Smooth muscle cell (in vitro differentiated cells): ENCODE results near the gene PLXNA2. TPM values are rescaled to one million over a fixed set of nuclear protein-coding genes. Genes with fewer than 3 reads are reported as not detected.

Experiments used
- DNase-seq: peaks from one replicate; lab custom pipeline; 2025; ENCODE audit not compliant: unreplicated experiment; lab: John Stamatoyannopoulos, UW
- H2AFZ ChIP-seq: fragments of 200-600 bp; sonication (generic); 2 replicates; pipeline ENCODE4 v1.6.0; 2016; ENCODE audit warnings: antibody characterized with exemption, low read depth, mild to moderate bottlenecking
- H3F3A ChIP-seq: fragments of 200-600 bp; sonication (generic); 2 replicates; pipeline ENCODE4 v1.6.0; 2017; ENCODE audit warnings: antibody characterized with exemption, low read depth
- H3K27ac ChIP-seq: fragments of 200-600 bp; sonication (generic); 2 replicates; pipeline ENCODE4 v1.5.1; 2016; ENCODE audit warnings: low read depth, mild to moderate bottlenecking
- H3K27me3 ChIP-seq: fragments of 200-600 bp; sonication (generic); 2 replicates; pipeline ENCODE4 v1.6.1; 2016; ENCODE audit warnings: low read depth, mild to moderate bottlenecking
- H3K36me3 ChIP-seq: fragments of 200-600 bp; sonication (generic); 2 replicates; pipeline ENCODE4 v1.5.1; 2016; ENCODE audit warnings: low read depth
- H3K4me1 ChIP-seq: fragments of 200-600 bp; sonication (generic); 2 replicates; pipeline ENCODE4 v1.5.1; 2016; ENCODE audit warnings: low read depth
- H3K4me2 ChIP-seq: fragments of 200-600 bp; sonication (generic); 2 replicates; pipeline ENCODE4 v1.6.0; 2016; ENCODE audit warnings: mild to moderate bottlenecking
- H3K4me3 ChIP-seq: fragments of 200-600 bp; sonication (generic); 2 replicates; pipeline ENCODE4 v1.5.1; 2016; ENCODE audit warnings: mild to moderate bottlenecking
- H3K79me2 ChIP-seq: fragments of 200-600 bp; sonication (generic); 2 replicates; pipeline ENCODE4 v1.6.0; 2016; ENCODE audit warnings: low read depth, mild to moderate bottlenecking
- H3K9ac ChIP-seq: fragments of 200-600 bp; sonication (generic); 2 replicates; pipeline ENCODE4 v1.6.0; 2016; ENCODE audit warnings: low read depth
- H3K9me3 ChIP-seq: fragments of 200-600 bp; sonication (generic); replicated peaks from 2 replicates; pipeline ENCODE4 v1.5.1; 2016; ENCODE audit warnings: low read depth
- H4K20me1 ChIP-seq: fragments of 200-600 bp; sonication (generic); 2 replicates; pipeline ENCODE4 v1.6.0; 2016; ENCODE audit warnings: low read depth
- CTCF ChIP-seq: fragments of 200-600 bp; sonication (generic); IDR thresholded peaks from 2 replicates; pipeline ENCODE4 v1.5.1; 2017; ENCODE audit warnings: borderline replicate concordance, mild to moderate bottlenecking, antibody characterized with exemption; ENCODE audit not compliant: insufficient read depth, poor library complexity, severe bottlenecking
- WGBS: methylation state at CpG from one replicate; pipeline ENCODE4 v1.1.7; 2016; ENCODE audit warnings: low lambda C conversion rate; 5-methylcytosine and 5-hydroxymethylcytosine counted together
- polyA plus RNA-seq: library from polyadenylated mRNA; unstranded; fragments of >200 nt; fragmentation: Nextera tagmentation; extraction: Ambion mirVana; gene quantifications from 2 replicates; pipeline ENCODE4 v1.2.1, GENCODE V29; 2016
- total RNA-seq: library from RNA; depleted of rRNA; stranded (reverse); fragments of >200 nt; gene quantifications from 2 replicates; pipeline ENCODE4 v1.2.3, GENCODE V29; 2014

The PLXNA2 gene
- total and polyA plus RNA-seq, 2 experiments from 2014 or later = 8.2 to 8.7 TPM

GRCh38 chr1:208245185-208245705, 1.1 kb upstream of the PLXNA2 start:
- Histone ChIP-seq H3F3A (peaks cover 7% of the 10 kb centered on the region), H3K9ac (no peak overlapping the region), H4K20me1 (peaks cover 27% of the 10 kb centered on the region), H3K4me2 (peak overlapping the region; percentile 100), H3K36me3 (no peaks in the 10 kb centered on the region), H3K4me1 (peaks cover 29% of the 10 kb centered on the region), H2AFZ (no peak overlapping the region), H3K79me2 (peaks cover 27% of the 10 kb centered on the region), H3K9me3 (no peaks in the 10 kb centered on the region), H3K4me3 (peak overlapping the region; percentile 97), H3K27ac (peak overlapping the region; percentile 6), H3K27me3 (no peaks in the 10 kb centered on the region)
- 13% methylated on average over 22 of the region's 22 CpGs for WGBS
- peak; percentile 53 for DNase-seq
- TF ChIP-seq CTCF = peak; percentile 77

DNA sequence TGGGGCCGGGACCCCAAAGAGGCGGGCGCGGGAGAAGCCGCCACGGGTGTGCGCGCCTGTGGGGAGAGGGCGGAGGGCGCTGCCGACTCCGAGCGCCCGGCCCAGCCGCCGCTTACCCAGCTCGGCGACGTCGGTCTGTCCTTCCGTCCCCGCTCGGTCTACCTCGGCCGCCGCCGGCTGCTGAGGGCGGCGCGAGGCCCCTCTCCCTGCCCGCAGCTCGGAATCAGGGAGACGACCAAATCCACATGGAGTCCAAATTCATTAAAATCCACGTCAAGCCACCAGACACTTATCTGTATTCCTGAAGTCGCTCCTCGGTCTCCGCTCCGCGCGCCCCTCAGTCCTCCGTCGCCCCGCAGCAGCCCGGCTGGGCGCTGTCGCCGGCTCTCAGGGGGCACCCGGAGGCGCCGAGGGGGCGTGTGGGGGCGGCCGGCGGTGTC, 637 bp downstream of the PLXNA2 start:
- Histone ChIP-seq H2AFZ (peak overlapping the region; percentile 95), H3K4me1 (peaks cover 40% of the 10 kb centered on the region), H3K79me2 (peaks cover 29% of the 10 kb centered on the region), H3F3A (peaks cover 9% of the 10 kb centered on the region), H3K9me3 (no peaks in the 10 kb centered on the region), H3K4me3 (peak overlapping the region; percentile 97), H4K20me1 (peaks cover 37% of the 10 kb centered on the region), H3K36me3 (no peaks in the 10 kb centered on the region), H3K9ac (peak overlapping the region; percentile 77), H3K27me3 (no peaks in the 10 kb centered on the region), H3K27ac (peak overlapping the region; percentile 55), H3K4me2 (peak overlapping the region; percentile 100)
- 1% methylated on average over 45 of the region's 54 CpGs for WGBS
- no peak for TF ChIP-seq CTCF
- no peak for DNase-seq

DNA sequence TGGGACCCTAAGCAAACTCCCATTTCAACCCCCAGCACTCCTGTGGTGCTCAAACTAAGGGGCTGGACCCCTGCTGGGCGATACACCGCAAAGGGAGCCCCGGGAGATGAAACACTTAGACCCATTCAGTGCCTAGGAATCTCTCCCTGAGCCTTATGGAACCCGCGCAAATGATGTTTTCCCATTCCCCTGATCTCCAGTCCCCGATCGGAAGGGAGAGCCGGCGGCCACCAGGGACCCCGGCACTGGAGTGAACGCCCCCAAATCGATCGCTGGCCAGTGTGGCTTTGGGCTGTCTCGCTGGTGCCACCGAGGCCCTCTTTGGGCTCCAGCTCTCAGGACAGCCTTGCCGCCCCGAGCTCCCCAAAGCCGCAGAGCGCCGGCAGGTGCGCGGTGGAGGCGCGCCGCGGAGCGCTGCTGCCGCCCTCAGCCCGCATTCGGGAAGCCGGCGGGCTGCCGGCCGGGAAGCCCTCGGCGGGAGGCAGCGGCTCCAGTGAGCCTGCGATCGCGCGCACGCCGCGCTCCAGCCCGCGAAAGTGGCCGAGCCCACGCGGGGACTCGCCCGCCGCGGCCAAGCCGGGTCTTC, 1.1 kb downstream of the PLXNA2 start:
- H3K36me3 ChIP-seq = no peaks in the 10 kb centered on the region
- peaks cover 9% of the 10 kb centered on the region for H3F3A ChIP-seq
- no peak overlapping the region for H3K9ac ChIP-seq
- no peaks in the 10 kb centered on the region for H3K27me3 ChIP-seq
- H3K79me2 ChIP-seq = peaks cover 33% of the 10 kb centered on the region
- H4K20me1 ChIP-seq = peaks cover 37% of the 10 kb centered on the region
- peak; percentile 6 for TF ChIP-seq CTCF
- H3K4me2 ChIP-seq = peak overlapping the region; percentile 100
- 2% methylated on average over 39 of the region's 54 CpGs for WGBS
- no peak for DNase-seq
- H3K4me1 ChIP-seq = peaks cover 41% of the 10 kb centered on the region
- H3K9me3 ChIP-seq = no peaks in the 10 kb centered on the region
- peak overlapping the region; percentile 95 for H2AFZ ChIP-seq
- no peak overlapping the region for H3K27ac ChIP-seq
- peak overlapping the region; percentile 97 for H3K4me3 ChIP-seq

- H4K20me1 ChIP-seq = peaks cover 37% of the 10 kb centered on the region
- H3K27me3 ChIP-seq = no peaks in the 10 kb centered on the region
- H3K4me3 ChIP-seq = peak overlapping the region; percentile 97
- no peak overlapping the region for H2AFZ ChIP-seq
- no peak overlapping the region for H3K27ac ChIP-seq
- no peaks in the 10 kb centered on the region for H3K9me3 ChIP-seq
- H3K9ac ChIP-seq = no peak overlapping the region
- peaks cover 41% of the 10 kb centered on the region for H3K4me1 ChIP-seq
- H3F3A ChIP-seq = peaks cover 9% of the 10 kb centered on the region
- H3K79me2 ChIP-seq = peaks cover 41% of the 10 kb centered on the region
- H3K36me3 ChIP-seq = no peaks in the 10 kb centered on the region
- no peak for TF ChIP-seq CTCF
- peak overlapping the region; percentile 100 for H3K4me2 ChIP-seq
- WGBS = 94% methylated on average over 3 of the region's 3 CpGs
- DNase-seq = no peak
These were observed 2.0 kb downstream of the PLXNA2 start for GRCh38 chr1:208242146-208242545.
